CD14-positive monocyte (primary cell): ENCODE results near the gene GALNT15. TPM values are rescaled to one million over a fixed set of nuclear protein-coding genes. Genes with fewer than 3 reads are reported as not detected.

ENCODE experiments used
- DNase-seq, 3 donors: peaks; one replicate each; pipeline ENCODE4 v3.0.0-alpha.2; 2011 to 2022
- H2AFZ ChIP-seq: 2 replicates; pipeline ENCODE4 v1.6.0; 2012; ENCODE audit warnings: mild to moderate bottlenecking, low read depth, low read length, inconsistent platforms; ENCODE audit not compliant: insufficient read depth, poor library complexity, severe bottlenecking
- H3K27ac ChIP-seq, 2 donors: 1 replicate in 1 of 2; 2 replicates in 1 of 2; pipeline ENCODE4 v1.5.1; 2012 to 2013; ENCODE audit warnings: low read length in 2 of 2, control low read depth in 1 of 2, inconsistent platforms in 1 of 2, low read depth in 1 of 2, mild to moderate bottlenecking in 1 of 2
- H3K27me3 ChIP-seq, 2 donors: one replicate each; pipeline versions ENCODE4 v1.6.0 to v1.6.1; 2011 to 2013; ENCODE audit warnings: low read length in 2 of 2; ENCODE audit not compliant: control insufficient read depth in 2 of 2, insufficient read depth in 2 of 2
- H3K36me3 ChIP-seq, 2 donors: replicated peaks in 1 of 2; 1 replicate in 1 of 2; 2 replicates in 1 of 2; pipeline versions ENCODE4 v1.5.1 to v1.6.1; 2012 to 2013; ENCODE audit warnings: low read length in 2 of 2, control low read depth in 1 of 2, inconsistent platforms in 1 of 2, mild to moderate bottlenecking in 1 of 2; ENCODE audit not compliant: insufficient read depth in 2 of 2, control insufficient read depth in 1 of 2
- H3K4me1 ChIP-seq, 2 donors: 1 replicate in 1 of 2; 2 replicates in 1 of 2; pipeline versions ENCODE4 v1.5.1 to v1.6.1; 2012 to 2013; ENCODE audit warnings: low read length in 2 of 2, control low read depth in 1 of 2, inconsistent platforms in 1 of 2, mild to moderate bottlenecking in 1 of 2, moderate library complexity in 1 of 2; ENCODE audit not compliant: insufficient read depth in 2 of 2, control insufficient read depth in 1 of 2
- H3K4me2 ChIP-seq: replicated peaks from 2 replicates; pipeline ENCODE3; 2012; ENCODE audit warnings: low read length, moderate library complexity, mild to moderate bottlenecking; ENCODE audit not compliant: poor library complexity, severe bottlenecking; ENCODE audit errors: extremely low read depth
- H3K4me3 ChIP-seq, 3 experiments: fragments of 200-600 bp in 1 of 3; sonication (generic) in 1 of 3; replicated peaks in 1 of 3; 1 replicate in 2 of 3; 2 replicates in 1 of 3; pipeline ENCODE4 v1.5.1; 2011 to 2013; ENCODE audit warnings: low read length in 3 of 3, mild to moderate bottlenecking in 3 of 3, control low read depth in 2 of 3, low read depth in 2 of 3, inconsistent platforms in 1 of 3, moderate library complexity in 1 of 3
- H3K79me2 ChIP-seq: 2 replicates; pipeline ENCODE4 v1.6.0; 2012; ENCODE audit warnings: mild to moderate bottlenecking, control low read depth, inconsistent platforms, low read length, moderate library complexity; ENCODE audit not compliant: insufficient read depth
- H3K9ac ChIP-seq: 2 replicates; pipeline ENCODE4 v1.6.0; 2017; ENCODE audit warnings: low read length, mild to moderate bottlenecking; ENCODE audit not compliant: insufficient read depth, poor library complexity, severe bottlenecking
- H3K9me3 ChIP-seq, 2 donors: replicated peaks in 1 of 2; 1 replicate in 1 of 2; 2 replicates in 1 of 2; pipeline versions ENCODE4 v1.5.1 to v1.6.1; 2012 to 2013; ENCODE audit warnings: low read length in 2 of 2, control low read depth in 1 of 2; ENCODE audit not compliant: control insufficient read depth in 1 of 2, insufficient read depth in 1 of 2
- H4K20me1 ChIP-seq: 2 replicates; pipeline ENCODE4 v1.6.0; 2012; ENCODE audit warnings: mild to moderate bottlenecking, low read length, control low read depth, moderate library complexity; ENCODE audit not compliant: insufficient read depth
- H3K27ac Mint-ChIP-seq, 7 donors: one replicate each; pipeline ENCODE4 v1.8.0; 2020; ENCODE audit warnings: mild to moderate bottlenecking in 7 of 7, mixed read lengths in 7 of 7, moderate library complexity in 6 of 7, inconsistent platforms in 2 of 7
- H3K27me3 Mint-ChIP-seq, 3 donors: one replicate each; pipeline ENCODE4 v1.8.0; 2021 to 2022; ENCODE audit warnings: low read depth in 3 of 3, mild to moderate bottlenecking in 3 of 3, mixed read lengths in 3 of 3, moderate library complexity in 3 of 3, inconsistent platforms in 1 of 3
- H3K36me3 Mint-ChIP-seq, 2 donors: one replicate each; pipeline ENCODE4 v1.8.0; 2020; ENCODE audit warnings: mixed read lengths in 2 of 2, inconsistent platforms in 1 of 2, mild to moderate bottlenecking in 1 of 2
- H3K4me1 Mint-ChIP-seq: one replicate; pipeline ENCODE4 v1.8.0; 2020; ENCODE audit warnings: mild to moderate bottlenecking, mixed read lengths
- H3K4me3 Mint-ChIP-seq, 2 donors: one replicate each; pipeline ENCODE4 v1.8.0; 2020; ENCODE audit warnings: mild to moderate bottlenecking in 2 of 2, mixed read lengths in 2 of 2, moderate library complexity in 1 of 2
- H3K9me3 Mint-ChIP-seq, 7 donors: one replicate each; pipeline ENCODE4 v1.8.0; 2020 to 2022; ENCODE audit warnings: mixed read lengths in 7 of 7, mild to moderate bottlenecking in 6 of 7, moderate library complexity in 6 of 7, inconsistent platforms in 2 of 7
- WGBS: methylation state at CpG from one replicate; pipeline ENCODE4 v1.1.5; 2013; ENCODE audit warnings: missing lambda C conversion rate; ENCODE audit not compliant: insufficient coverage; 5-methylcytosine and 5-hydroxymethylcytosine counted together
- intact Hi-C, 2 donors: fragments of 100-400 bp; cut with micrococcal nuclease; formaldehyde crosslinking; loops; one replicate each; pipeline versions ENCODE4 v1.15.0 to v1.15.1; 2023
- polyA plus RNA-seq, 3 donors: library from polyadenylated mRNA; depleted of rRNA in 1 of 3; unstranded in 2 of 3; stranded (reverse) in 1 of 3; fragments of 300-500 nt in 2 of 3; fragments of >200 nt in 1 of 3; fragmentation: Illumina TruSeq in 2 of 3; gene quantifications; 1 replicate in 2 of 3; 2 replicates in 1 of 3; pipeline ENCODE4 v1.2.3, GENCODE V29; 2012 to 2021
- TF ChIP-seq, protein P1 (sequence below): fragments of 200-600 bp; IDR thresholded peaks from one replicate; pipeline ENCODE4 v1.8.0; 2022; ENCODE audit warnings: antibody characterized with exemption, mild to moderate bottlenecking

GALNT15 gene
- polyA plus RNA-seq, 3 donors: not detected

DNA sequence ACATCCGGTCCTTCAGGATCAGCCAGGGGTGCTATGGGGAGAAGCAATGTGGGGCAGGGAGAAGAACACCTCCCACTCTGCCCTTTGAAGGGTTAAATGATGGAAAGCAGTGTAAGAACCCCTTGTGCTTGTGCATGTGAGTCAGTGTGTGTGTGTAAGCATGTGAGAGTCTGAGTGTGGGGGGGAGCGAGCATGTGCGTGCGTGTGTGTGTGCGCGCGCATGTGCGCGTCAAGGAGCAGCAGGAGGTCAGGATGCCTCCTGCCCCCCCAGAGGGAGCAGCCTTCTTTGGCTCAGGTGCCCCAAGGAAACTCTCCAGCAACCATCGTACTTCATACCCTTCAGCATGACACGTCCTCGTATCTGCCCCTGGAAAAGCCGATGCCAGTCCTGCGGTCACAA, 30.3 kb downstream of the GALNT15 start:
- Histone ChIP-seq H3K36me3 (no peaks in the 10 kb centered on the region), H3K79me2 (no peaks in the 10 kb centered on the region), H3K9me3 (no peaks in the 10 kb centered on the region), H4K20me1 (no peaks in the 10 kb centered on the region), H3K27me3 (no peaks in the 10 kb centered on the region), H3K27ac (no peak overlapping the region), H2AFZ (no peak overlapping the region), H3K4me1 (no peaks in the 10 kb centered on the region), H3K4me2 (no peak overlapping the region), H3K9ac (no peak overlapping the region), H3K4me3 (no peak overlapping the region)
- Mint-ChIP-seq H3K27me3 (peaks cover 0 to 7% (median 6%) of the 10 kb centered on the region in 3 donors), H3K4me3 (no peak overlapping the region), H3K36me3 (no peaks in the 10 kb centered on the region), H3K27ac (no peak overlapping the region), H3K4me1 (no peaks in the 10 kb centered on the region), H3K9me3 (no peaks in the 10 kb centered on the region)
- TF ChIP-seq, protein P1, sequence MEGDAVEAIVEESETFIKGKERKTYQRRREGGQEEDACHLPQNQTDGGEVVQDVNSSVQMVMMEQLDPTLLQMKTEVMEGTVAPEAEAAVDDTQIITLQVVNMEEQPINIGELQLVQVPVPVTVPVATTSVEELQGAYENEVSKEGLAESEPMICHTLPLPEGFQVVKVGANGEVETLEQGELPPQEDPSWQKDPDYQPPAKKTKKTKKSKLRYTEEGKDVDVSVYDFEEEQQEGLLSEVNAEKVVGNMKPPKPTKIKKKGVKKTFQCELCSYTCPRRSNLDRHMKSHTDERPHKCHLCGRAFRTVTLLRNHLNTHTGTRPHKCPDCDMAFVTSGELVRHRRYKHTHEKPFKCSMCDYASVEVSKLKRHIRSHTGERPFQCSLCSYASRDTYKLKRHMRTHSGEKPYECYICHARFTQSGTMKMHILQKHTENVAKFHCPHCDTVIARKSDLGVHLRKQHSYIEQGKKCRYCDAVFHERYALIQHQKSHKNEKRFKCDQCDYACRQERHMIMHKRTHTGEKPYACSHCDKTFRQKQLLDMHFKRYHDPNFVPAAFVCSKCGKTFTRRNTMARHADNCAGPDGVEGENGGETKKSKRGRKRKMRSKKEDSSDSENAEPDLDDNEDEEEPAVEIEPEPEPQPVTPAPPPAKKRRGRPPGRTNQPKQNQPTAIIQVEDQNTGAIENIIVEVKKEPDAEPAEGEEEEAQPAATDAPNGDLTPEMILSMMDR: no peak
- 96% methylated on average over 12 of the region's 14 CpGs for WGBS
- intact Hi-C loops: no loop called here
- DNase-seq: no peak

DNA sequence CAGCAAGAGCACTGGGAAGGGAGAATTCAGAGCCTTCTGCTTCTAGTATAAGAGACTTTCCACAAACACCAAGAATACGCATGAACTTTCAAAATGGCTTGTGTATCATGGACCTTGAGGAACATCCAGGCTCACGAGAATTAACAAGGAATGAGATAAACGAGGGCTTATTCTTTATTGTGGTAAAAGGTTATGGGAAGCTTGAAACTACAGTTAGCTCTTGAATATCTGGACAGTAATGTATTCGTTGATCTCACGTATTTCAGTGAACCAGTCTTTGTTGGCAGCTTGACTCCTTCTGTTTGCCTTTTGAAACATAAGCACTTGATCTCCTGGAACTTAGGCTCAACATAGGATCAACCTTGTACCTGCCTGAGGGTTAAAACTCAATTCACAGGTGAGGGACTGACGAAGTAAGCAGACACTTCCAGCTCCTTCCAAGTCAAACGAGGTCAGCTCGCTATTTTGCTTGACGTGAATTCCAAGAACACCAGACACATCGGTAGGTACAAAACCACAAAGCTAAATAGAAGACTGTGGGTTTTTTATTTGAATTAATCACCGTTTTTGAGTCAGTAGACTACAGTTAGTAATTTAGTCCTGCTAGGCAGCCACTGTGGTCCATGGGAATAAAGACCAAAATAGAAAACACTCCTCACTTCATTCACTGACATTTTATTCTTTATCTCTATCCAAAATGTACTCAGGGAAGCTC, 30.8 kb downstream of the GALNT15 start:
- TF ChIP-seq, protein P1: no peak
- Histone ChIP-seq H3K9ac (no peak overlapping the region), H3K9me3 (no peaks in the 10 kb centered on the region), H3K4me1 (no peaks in the 10 kb centered on the region), H3K36me3 (no peaks in the 10 kb centered on the region), H3K4me2 (no peak overlapping the region), H3K27ac (no peak overlapping the region), H3K4me3 (no peak overlapping the region), H2AFZ (no peak overlapping the region), H3K27me3 (no peaks in the 10 kb centered on the region), H3K79me2 (no peaks in the 10 kb centered on the region), H4K20me1 (no peaks in the 10 kb centered on the region)
- no peaks in the 10 kb centered on the region for H3K36me3 Mint-ChIP-seq
- DNase-seq: no peak
- peaks cover 0 to 7% (median 6%) of the 10 kb centered on the region in 3 donors for H3K27me3 Mint-ChIP-seq
- no peak overlapping the region for H3K27ac Mint-ChIP-seq
- H3K4me3 Mint-ChIP-seq: no peak overlapping the region
- WGBS: 90% methylated on average over 4 of the region's 11 CpGs
- H3K4me1 Mint-ChIP-seq: no peaks in the 10 kb centered on the region
- intact Hi-C loops: no loop called here
- no peaks in the 10 kb centered on the region for H3K9me3 Mint-ChIP-seq
